Activated CD8-positive, alpha-beta memory T cell treated with anti-CD3 and anti-CD28 coated beads for 24 hours (primary cell): Measurements from ENCODE around the gene FOXL2NB.

Source experiments
- DNase-seq: peaks from one replicate; pipeline ENCODE4 v3.0.0-alpha.2; 2020

The FOXL2NB gene

GRCh38 chr3:138933068-138933668 is 13.8 kb upstream of the FOXL2NB start:
- DNase-seq: no peak

GRCh38 chr3:138933981-138934691 is 12.9 kb upstream of the FOXL2NB start:
- DNase-seq: no peak

- DNase-seq: no peak
Measured at GRCh38 chr3:138935505-138935862, 11.5 kb upstream of the FOXL2NB start.

- DNase-seq: peak; percentile 92
Measured at GRCh38 chr3:138935863-138936740, 10.9 kb upstream of the FOXL2NB start.

- no peak for DNase-seq
Measured at GRCh38 chr3:138936741-138937689, 10.0 kb upstream of the FOXL2NB start.

- DNase-seq: no peak
Measured at GRCh38 chr3:138937690-138938055, 9.3 kb upstream of the FOXL2NB start.

- peak; percentile 69 for DNase-seq
Measured at GRCh38 chr3:138938056-138938876, 8.8 kb upstream of the FOXL2NB start.

- DNase-seq: no peak
Measured at GRCh38 chr3:138938877-138939560, 8.0 kb upstream of the FOXL2NB start.

- no peak for DNase-seq
Measured at GRCh38 chr3:138939561-138940241, 7.3 kb upstream of the FOXL2NB start.

- no peak for DNase-seq
Measured at GRCh38 chr3:138940446-138940845, 6.6 kb upstream of the FOXL2NB start.

- DNase-seq: no peak
Measured at GRCh38 chr3:138941259-138941885, 5.6 kb upstream of the FOXL2NB start.

- DNase-seq: peak; percentile 47
Measured at GRCh38 chr3:138942271-138942670, 4.7 kb upstream of the FOXL2NB start.

GRCh38 chr3:138942861-138943623 is 4.0 kb upstream of the FOXL2NB start:
- peak; percentile 58 for DNase-seq

GRCh38 chr3:138943724-138944653 is 3.0 kb upstream of the FOXL2NB start:
- DNase-seq: peak; percentile 59

GRCh38 chr3:138944654-138944928 is 2.4 kb upstream of the FOXL2NB start:
- DNase-seq: no peak

GRCh38 chr3:138944929-138945708 is 1.9 kb upstream of the FOXL2NB start:
- peak; percentile 72 for DNase-seq
